Skeletal muscle satellite cell (primary cell): ENCODE measurements around the gene CRABP1.
"Not testable (repeated sequence)": the region's sequence is repeated elsewhere in the genome, so short reads cannot be mapped to it uniquely, and the experiment has no call there.

Experiments
- H3K27me3 ChIP-seq: 2 replicates; pipeline ENCODE4 v1.7.0; 2013; ENCODE audit warnings: low read length; ENCODE audit not compliant: control insufficient read depth, insufficient read depth
- H3K36me3 ChIP-seq: 2 replicates; pipeline ENCODE4 v1.7.0; 2013; ENCODE audit warnings: mild to moderate bottlenecking, control low read depth, low read length; ENCODE audit not compliant: insufficient read depth
- H3K4me1 ChIP-seq: 2 replicates; pipeline ENCODE4 v1.7.0; 2013; ENCODE audit warnings: low read length; ENCODE audit not compliant: control insufficient read depth, insufficient read depth
- H3K4me2 ChIP-seq: 2 replicates; pipeline ENCODE4 v1.7.0; 2013; ENCODE audit warnings: mild to moderate bottlenecking, low read length
- H3K4me3 ChIP-seq: 2 replicates; pipeline ENCODE4 v1.7.0; 2013; ENCODE audit warnings: low read length
- H3K9ac ChIP-seq: 2 replicates; pipeline ENCODE4 v1.7.0; 2013; ENCODE audit warnings: mild to moderate bottlenecking, low read depth, low read length, moderate library complexity
- H3K9me3 ChIP-seq: replicated peaks from 2 replicates; pipeline ENCODE4 v1.7.0; 2013; ENCODE audit warnings: mild to moderate bottlenecking, control low read depth, low read length

Gene CRABP1

DNA sequence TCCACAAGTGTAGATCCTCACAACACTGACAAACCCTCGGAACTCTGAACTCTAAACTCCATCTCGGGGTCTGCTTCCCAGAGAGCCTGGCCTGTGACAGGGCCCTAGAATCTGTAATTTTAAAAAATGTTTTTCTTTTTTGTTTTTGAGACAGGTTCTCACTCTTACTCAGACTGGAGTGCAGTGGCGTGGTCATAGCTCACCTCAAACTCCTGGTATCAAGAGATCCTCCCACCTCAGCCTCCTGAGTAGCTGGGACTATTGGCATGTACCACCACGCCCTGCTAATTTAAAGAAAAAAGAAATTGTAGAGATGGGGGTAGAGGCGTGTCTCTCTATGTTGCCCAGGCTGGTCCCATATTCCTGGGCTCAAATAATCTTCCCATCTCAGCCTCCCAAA, 26.2 kb downstream of the CRABP1 start:
- Histone ChIP-seq H3K4me2 (no peak overlapping the region), H3K27me3 (peaks cover 69% of the 10 kb centered on the region), H3K9ac (no peak overlapping the region), H3K9me3 (no peaks in the 10 kb centered on the region), H3K36me3 (no peaks in the 10 kb centered on the region), H3K4me3 (no peak overlapping the region), H3K4me1 (no peaks in the 10 kb centered on the region)

DNA sequence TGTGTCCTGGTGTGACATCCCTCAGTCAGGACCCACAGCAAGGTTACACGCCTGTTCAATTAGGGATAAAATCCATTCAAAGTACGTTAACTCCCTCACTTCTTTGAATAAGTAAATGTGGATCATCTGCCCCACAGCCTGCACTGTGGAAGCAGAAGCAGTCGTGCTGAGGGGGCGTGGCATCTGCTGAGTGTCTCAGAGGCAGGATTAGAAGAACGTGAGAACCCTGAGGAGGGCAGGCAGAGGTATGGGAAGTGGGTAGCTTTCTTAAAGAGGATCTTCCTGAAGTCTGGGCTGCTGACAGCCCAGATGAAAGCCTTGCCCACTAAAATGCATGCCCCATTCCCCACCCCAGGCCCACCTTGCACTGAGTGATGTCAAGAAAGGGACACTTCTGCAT, 28.5 kb downstream of the CRABP1 start:
- no peak overlapping the region for H3K4me3 ChIP-seq
- H3K36me3 ChIP-seq = no peaks in the 10 kb centered on the region
- H3K4me2 ChIP-seq = no peak overlapping the region
- H3K4me1 ChIP-seq = no peaks in the 10 kb centered on the region
- H3K9ac ChIP-seq = no peak overlapping the region
- peaks cover 54% of the 10 kb centered on the region for H3K27me3 ChIP-seq
- no peaks in the 10 kb centered on the region for H3K9me3 ChIP-seq

GRCh38 chr15:78369161-78369560, 29.0 kb downstream of the CRABP1 start:
- Histone ChIP-seq H3K27me3 (peaks cover 48% of the 10 kb centered on the region), H3K9ac (no peak overlapping the region), H3K4me1 (no peaks in the 10 kb centered on the region), H3K4me2 (no peak overlapping the region), H3K36me3 (no peaks in the 10 kb centered on the region), H3K9me3 (no peaks in the 10 kb centered on the region), H3K4me3 (no peak overlapping the region)

GRCh38 chr15:78370013-78370412, 29.9 kb downstream of the CRABP1 start:
- peaks cover 40% of the 10 kb centered on the region for H3K27me3 ChIP-seq
- H3K9ac ChIP-seq = no peak overlapping the region
- H3K4me1 ChIP-seq = no peaks in the 10 kb centered on the region
- H3K4me3 ChIP-seq = no peak overlapping the region
- H3K36me3 ChIP-seq = no peaks in the 10 kb centered on the region
- H3K9me3 ChIP-seq = no peaks in the 10 kb centered on the region
- no peak overlapping the region for H3K4me2 ChIP-seq

- Histone ChIP-seq H3K9ac (no peak overlapping the region), H3K4me3 (no peak overlapping the region), H3K36me3 (no peaks in the 10 kb centered on the region), H3K4me2 (no peak overlapping the region), H3K9me3 (no peaks in the 10 kb centered on the region), H3K4me1 (no peaks in the 10 kb centered on the region), H3K27me3 (peaks cover 34% of the 10 kb centered on the region)
Measured at GRCh38 chr15:78372880-78373279, 32.7 kb downstream of the CRABP1 start.

DNA sequence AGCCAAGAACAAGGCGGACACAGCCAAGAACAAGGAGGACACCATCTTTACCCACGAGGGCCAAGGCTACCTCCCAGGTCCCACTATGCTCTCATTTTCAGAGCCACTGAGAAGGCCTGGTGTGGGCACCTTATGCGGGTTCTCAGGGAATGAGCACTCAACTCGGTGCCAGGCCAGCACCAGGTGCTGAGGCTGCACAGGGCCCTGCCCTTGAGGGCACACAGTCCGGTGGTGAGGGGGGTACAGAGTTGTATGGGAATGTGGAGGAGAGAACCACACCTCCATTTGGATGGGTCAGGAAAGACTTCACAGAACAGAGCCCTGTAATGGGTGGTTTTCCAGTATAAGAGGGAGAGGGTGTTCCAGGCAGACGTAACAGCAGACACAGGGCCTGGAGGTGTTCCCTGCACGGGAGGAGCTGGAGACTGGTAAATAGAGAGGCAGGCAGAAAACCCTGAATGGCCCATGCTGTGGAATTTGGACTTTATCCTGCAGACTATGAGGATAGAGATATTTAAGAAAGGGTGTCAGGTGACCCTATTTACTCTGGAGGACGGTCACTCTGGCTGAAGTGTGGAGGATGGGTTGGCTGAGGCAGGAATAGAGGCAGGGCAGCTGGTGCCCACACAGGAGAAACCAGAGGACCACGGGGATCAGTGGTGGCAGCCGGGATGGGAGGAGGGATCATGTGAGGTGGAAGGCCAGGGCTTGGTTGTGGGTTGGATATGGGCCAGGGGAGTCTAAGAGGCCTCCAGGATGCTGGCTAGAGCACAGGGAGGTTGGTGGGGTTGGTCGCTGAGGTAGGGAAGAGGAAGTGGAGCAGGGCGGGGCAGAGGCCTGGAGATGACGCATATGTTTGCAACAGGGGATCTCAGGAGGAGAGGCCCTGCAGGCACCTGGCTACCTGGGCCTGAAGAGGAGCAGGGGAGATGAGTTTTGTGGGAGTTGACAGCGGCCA, 34.6 kb downstream of the CRABP1 start:
- no peaks in the 10 kb centered on the region for H3K36me3 ChIP-seq
- no peaks in the 10 kb centered on the region for H3K9me3 ChIP-seq
- no peak overlapping the region for H3K4me2 ChIP-seq
- no peak overlapping the region for H3K4me3 ChIP-seq
- no peaks in the 10 kb centered on the region for H3K4me1 ChIP-seq
- H3K27me3 ChIP-seq = peaks cover 21% of the 10 kb centered on the region
- no peak overlapping the region for H3K9ac ChIP-seq

- H3K27me3 ChIP-seq = peaks cover 17% of the 10 kb centered on the region
- not testable (repeated sequence) for H3K4me2 ChIP-seq, H3K36me3 ChIP-seq, H3K4me3 ChIP-seq, H3K4me1 ChIP-seq, H3K9me3 ChIP-seq, H3K9ac ChIP-seq
Measured at GRCh38 chr15:78380143-78380542, 40.0 kb downstream of the CRABP1 start.

DNA sequence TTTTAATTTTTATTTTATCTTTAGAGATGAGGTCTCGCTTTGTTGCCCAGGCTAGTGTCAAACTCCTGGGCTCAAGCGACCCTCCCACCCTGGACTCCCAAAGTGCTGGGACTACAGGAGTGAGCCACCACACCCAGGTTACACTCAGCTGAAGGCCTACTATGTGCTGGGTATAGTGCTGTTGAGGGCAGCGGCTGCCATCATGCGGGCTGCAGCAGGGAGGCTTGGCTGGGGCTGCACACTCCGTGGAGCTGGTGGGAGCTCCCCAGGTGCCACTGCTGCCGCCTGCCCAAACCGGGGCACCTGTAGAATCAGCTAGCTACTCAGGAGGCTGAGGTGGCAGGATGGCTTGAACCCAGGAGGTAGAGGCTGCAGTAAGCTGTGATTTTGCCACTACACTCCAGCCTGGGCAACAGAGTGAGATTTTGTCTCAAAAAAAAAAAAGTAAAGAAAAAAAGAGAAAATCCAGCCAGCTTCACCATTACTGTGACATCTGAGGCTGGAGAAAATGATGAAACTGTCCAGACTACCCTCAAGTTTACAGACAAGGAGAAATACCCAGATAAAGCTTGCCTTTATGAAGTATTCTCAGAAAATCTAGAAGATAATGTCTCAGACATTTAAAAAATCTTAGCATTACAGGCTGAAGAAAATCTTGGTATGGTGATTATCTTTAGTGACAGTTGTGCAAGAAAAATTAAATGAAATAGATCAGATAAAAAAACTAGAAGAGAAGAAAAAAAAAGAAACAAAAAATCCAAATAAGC, 42.1 kb downstream of the CRABP1 start:
- peaks cover 39% of the 10 kb centered on the region for H3K27me3 ChIP-seq
- no peaks in the 10 kb centered on the region for H3K36me3 ChIP-seq
- no peaks in the 10 kb centered on the region for H3K9me3 ChIP-seq
- H3K4me1 ChIP-seq = no peaks in the 10 kb centered on the region
- H3K4me3 ChIP-seq = no peak overlapping the region
- H3K4me2 ChIP-seq = no peak overlapping the region
- no peak overlapping the region for H3K9ac ChIP-seq

- no peak overlapping the region for H3K4me2 ChIP-seq
- no peaks in the 10 kb centered on the region for H3K36me3 ChIP-seq
- H3K9me3 ChIP-seq = no peaks in the 10 kb centered on the region
- no peak overlapping the region for H3K9ac ChIP-seq
- H3K4me3 ChIP-seq = no peak overlapping the region
- no peaks in the 10 kb centered on the region for H3K4me1 ChIP-seq
- peaks cover 53% of the 10 kb centered on the region for H3K27me3 ChIP-seq
Measured at GRCh38 chr15:78384651-78385050, 44.5 kb downstream of the CRABP1 start.

DNA sequence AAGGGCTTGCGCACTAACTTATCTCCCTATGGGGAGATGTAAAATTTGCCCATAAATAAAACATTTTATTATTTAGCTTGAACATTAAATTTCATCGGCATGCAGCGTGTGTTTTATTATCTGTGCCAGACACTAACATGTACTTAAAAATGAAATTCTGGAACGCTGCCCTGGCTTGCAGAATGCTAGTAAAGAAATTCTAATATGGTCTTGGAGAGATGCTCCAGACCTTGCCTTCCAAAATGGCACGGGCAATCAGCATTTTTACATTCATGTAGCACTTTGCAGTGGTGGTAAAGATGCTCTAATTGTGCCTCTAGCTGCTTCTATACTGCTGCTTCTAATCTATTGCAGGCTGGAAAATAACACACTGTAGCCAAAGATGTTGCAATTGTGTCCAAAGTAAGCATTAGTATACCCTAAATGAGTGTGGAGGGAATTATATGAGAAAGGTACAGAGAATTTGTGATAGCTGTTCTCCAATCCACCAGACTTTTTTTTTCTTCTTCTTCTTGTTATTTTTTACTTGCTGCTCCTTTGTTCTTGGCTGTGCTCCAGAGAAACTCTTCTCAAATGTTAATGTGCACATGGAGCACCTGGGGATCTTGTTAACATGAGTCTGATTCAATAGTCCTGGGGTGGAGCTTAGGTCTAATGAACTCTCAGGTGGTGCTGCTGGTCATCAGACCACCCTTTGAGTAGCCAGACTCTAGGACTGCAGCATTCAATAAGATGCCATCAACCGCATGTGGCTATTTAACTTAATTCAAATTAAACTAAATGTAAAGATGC, 47.3 kb downstream of the CRABP1 start:
- no peaks in the 10 kb centered on the region for H3K4me1 ChIP-seq
- no peak overlapping the region for H3K4me3 ChIP-seq
- peaks cover 80% of the 10 kb centered on the region for H3K27me3 ChIP-seq
- no peak overlapping the region for H3K4me2 ChIP-seq
- no peak overlapping the region for H3K9ac ChIP-seq
- no peaks in the 10 kb centered on the region for H3K9me3 ChIP-seq
- H3K36me3 ChIP-seq = no peaks in the 10 kb centered on the region

- no peak overlapping the region for H3K4me2 ChIP-seq
- no peak overlapping the region for H3K4me3 ChIP-seq
- H3K9me3 ChIP-seq = no peaks in the 10 kb centered on the region
- H3K4me1 ChIP-seq = no peaks in the 10 kb centered on the region
- H3K9ac ChIP-seq = no peak overlapping the region
- H3K36me3 ChIP-seq = no peaks in the 10 kb centered on the region
- peaks cover 86% of the 10 kb centered on the region for H3K27me3 ChIP-seq
Measured at GRCh38 chr15:78388865-78389264, 48.7 kb downstream of the CRABP1 start.
